ENCODE results near the gene HS6ST3.

- TF ChIP-seq POLR2AphosphoS5 (IDR thresholded peaks at IDR 0.05; ENCODE audit: low read depth, low read length) (no peak), POLR2A (IDR thresholded peaks at IDR 0.05; ENCODE audit: low read depth, low read length) (no peak), TAF1 (IDR thresholded peaks at IDR 0.05; ENCODE audit: borderline replicate concordance, low read depth, low read length) (no peak)
Measured at GRCh38 chr13:96646101-96646500, 556.2 kb downstream of the HS6ST3 start.

Data from GM12892 (cell line).